NB4 (cell line): ENCODE results near the gene LGALS12.

ENCODE experiments used
- DNase-seq: peaks from one replicate; pipeline ENCODE4 v3.0.0; 2010; ENCODE audit warnings: low read depth
- H3K4me3 ChIP-seq: one replicate; pipeline ENCODE4 v1.5.1; 2011; ENCODE audit warnings: mild to moderate bottlenecking, low read depth, low read length, moderate library complexity
- MAX ChIP-seq: IDR thresholded peaks from 2 replicates; pipeline ENCODE4 v1.6.1; 2011; ENCODE audit warnings: low read depth, low read length
- MYC ChIP-seq: IDR thresholded peaks from 2 replicates; pipeline ENCODE4 v1.6.1; 2011; ENCODE audit warnings: low read depth, low read length
- POLR2A ChIP-seq: IDR thresholded peaks from 2 replicates; pipeline ENCODE4 v1.6.1; 2011; ENCODE audit warnings: mild to moderate bottlenecking; ENCODE audit not compliant: insufficient read length; ENCODE audit errors: extremely low read depth
- TF ChIP-seq, protein P1 (sequence below): IDR thresholded peaks from one replicate; pipeline ENCODE4 v1.5.1; 2012; ENCODE audit warnings: low read depth, low read length

The LGALS12 gene

GRCh38 chr11:63511048-63511748 is 5.3 kb downstream of the LGALS12 start:
- no peak overlapping the region for H3K4me3 ChIP-seq
- no peak for TF ChIP-seq MAX
- TF ChIP-seq POLR2A: no peak
- TF ChIP-seq, protein P1, sequence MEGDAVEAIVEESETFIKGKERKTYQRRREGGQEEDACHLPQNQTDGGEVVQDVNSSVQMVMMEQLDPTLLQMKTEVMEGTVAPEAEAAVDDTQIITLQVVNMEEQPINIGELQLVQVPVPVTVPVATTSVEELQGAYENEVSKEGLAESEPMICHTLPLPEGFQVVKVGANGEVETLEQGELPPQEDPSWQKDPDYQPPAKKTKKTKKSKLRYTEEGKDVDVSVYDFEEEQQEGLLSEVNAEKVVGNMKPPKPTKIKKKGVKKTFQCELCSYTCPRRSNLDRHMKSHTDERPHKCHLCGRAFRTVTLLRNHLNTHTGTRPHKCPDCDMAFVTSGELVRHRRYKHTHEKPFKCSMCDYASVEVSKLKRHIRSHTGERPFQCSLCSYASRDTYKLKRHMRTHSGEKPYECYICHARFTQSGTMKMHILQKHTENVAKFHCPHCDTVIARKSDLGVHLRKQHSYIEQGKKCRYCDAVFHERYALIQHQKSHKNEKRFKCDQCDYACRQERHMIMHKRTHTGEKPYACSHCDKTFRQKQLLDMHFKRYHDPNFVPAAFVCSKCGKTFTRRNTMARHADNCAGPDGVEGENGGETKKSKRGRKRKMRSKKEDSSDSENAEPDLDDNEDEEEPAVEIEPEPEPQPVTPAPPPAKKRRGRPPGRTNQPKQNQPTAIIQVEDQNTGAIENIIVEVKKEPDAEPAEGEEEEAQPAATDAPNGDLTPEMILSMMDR: no peak
- no peak for TF ChIP-seq MYC
- no peak for DNase-seq

DNA sequence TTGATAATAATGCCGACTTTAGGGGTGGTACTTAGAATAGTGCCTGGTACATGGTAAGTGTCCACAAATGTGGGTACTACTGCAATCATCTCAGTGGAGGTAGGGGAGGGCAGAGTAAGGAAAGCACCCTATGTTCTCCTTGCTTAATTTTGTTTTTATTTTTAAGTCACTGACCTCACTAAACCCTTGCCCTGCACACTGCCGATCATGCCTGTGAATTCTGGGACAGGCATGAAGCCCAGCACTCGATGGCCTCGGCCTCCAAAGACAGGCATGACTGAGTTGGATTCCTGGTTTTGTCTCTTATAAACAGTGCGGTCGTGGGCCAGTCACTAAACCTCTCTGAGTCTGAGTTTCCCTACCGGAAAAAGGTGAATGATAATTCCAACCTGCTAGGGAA is 6.9 kb downstream of the LGALS12 start:
- H3K4me3 ChIP-seq: no peak overlapping the region
- no peak for DNase-seq
- TF ChIP-seq MAX (no peak), MYC (no peak), POLR2A (no peak)
- TF ChIP-seq, protein P1: no peak

DNA sequence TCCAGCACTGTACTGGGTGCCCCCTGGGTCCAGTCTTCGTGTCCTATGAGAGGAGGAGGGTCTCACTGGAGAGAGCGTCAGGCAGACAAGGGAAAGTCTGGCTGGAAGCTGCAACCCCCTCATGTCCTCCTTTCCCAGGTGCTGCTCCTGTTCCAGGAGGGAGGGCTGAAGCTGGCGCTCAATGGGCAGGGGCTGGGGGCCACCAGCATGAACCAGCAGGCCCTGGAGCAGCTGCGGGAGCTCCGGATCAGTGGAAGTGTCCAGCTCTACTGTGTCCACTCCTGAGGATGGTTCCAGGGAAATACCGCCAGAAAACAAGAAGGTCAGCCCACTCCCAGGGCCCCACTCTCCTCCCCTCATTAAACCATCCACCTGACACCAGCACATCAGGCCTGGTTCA is 10.2 kb downstream of the LGALS12 start:
- H3K4me3 ChIP-seq: no peak overlapping the region
- no peak for TF ChIP-seq MAX
- TF ChIP-seq, protein P1: no peak
- no peak for TF ChIP-seq POLR2A
- TF ChIP-seq MYC: no peak
- no peak for DNase-seq

DNA sequence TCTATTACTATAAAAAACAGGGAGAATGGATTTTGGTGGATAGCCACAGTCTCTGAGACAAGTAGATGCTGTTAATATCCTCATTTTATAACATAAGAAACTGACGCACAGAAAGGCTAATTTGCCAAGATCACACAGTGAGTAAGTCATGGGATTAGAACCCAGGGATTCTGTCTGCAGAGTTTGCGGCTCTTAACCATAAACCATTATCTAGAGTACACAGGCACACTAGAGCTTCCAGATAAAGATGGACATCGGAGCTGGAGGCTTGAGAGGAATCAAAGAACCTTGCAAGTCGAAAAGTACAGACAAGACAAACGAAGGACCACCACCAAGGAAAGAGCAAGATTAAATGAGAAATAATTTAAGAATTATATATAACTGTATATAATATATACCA is 11.3 kb downstream of the LGALS12 start:
- no peak overlapping the region for H3K4me3 ChIP-seq
- no peak for DNase-seq
- no peak for TF ChIP-seq MAX
- no peak for TF ChIP-seq POLR2A
- TF ChIP-seq, protein P1: no peak
- TF ChIP-seq MYC: no peak

DNA sequence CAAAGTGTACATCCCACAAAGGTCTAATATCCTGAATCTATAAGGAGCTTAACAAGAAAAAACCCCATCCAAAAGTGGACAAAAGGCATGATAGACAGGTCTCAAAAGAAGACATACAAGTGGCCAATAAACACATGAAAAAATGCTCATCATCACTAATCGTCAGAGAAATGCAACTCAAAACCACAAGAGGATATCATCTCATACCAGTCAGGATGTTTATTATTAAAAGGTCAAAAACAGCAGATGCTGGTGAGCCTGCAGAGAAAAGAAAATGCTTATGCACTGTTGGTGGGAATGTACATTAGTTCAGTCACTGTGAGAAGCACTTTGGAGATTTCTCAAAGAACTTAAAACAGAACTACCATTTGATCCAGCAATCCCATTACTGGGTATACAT is 12.7 kb downstream of the LGALS12 start:
- no peak for DNase-seq
- H3K4me3 ChIP-seq: no peak overlapping the region
- no peak for TF ChIP-seq MYC
- no peak for TF ChIP-seq POLR2A
- TF ChIP-seq, protein P1: no peak
- no peak for TF ChIP-seq MAX

- DNase-seq: no peak
- TF ChIP-seq, protein P1: no peak
- no peak for TF ChIP-seq POLR2A
- H3K4me3 ChIP-seq: no peak overlapping the region
These were observed 14.8 kb downstream of the LGALS12 start for GRCh38 chr11:63520606-63521170.
